Endothelial cell of umbilical vein (primary cell): ENCODE data around the gene CDK5R2.

Source experiments
- CTCF ChIP-seq, 2 donors: IDR thresholded peaks; 1 replicate in 1 of 2; 2 replicates in 1 of 2; pipeline ENCODE4 v1.5.1; 2011; ENCODE audit warnings: low read length in 2 of 2, mild to moderate bottlenecking in 2 of 2, moderate library complexity in 2 of 2, control low read depth in 1 of 2, inconsistent platforms in 1 of 2, low read depth in 1 of 2; ENCODE audit not compliant: insufficient read depth in 1 of 2; ENCODE audit errors: extremely low read depth in 1 of 2
- EZH2 ChIP-seq: IDR thresholded peaks from 2 replicates; pipeline ENCODE4 v1.6.1; 2012; ENCODE audit warnings: borderline replicate concordance, low read depth, mild to moderate bottlenecking, moderate library complexity, low read length, inconsistent platforms; ENCODE audit not compliant: severe bottlenecking
- FOS ChIP-seq: IDR thresholded peaks from 2 replicates; pipeline ENCODE4 v1.6.1; 2011; ENCODE audit warnings: mild to moderate bottlenecking, low read length, moderate library complexity, borderline replicate concordance; ENCODE audit not compliant: insufficient read depth
- POLR2AphosphoS5 ChIP-seq: IDR thresholded peaks from 2 replicates; pipeline ENCODE4 v1.6.1; 2012; ENCODE audit warnings: low read depth, mild to moderate bottlenecking, control low read depth, low read length, moderate library complexity; ENCODE audit not compliant: insufficient read depth

GRCh38 chr2:218961651-218962570, 2.4 kb downstream of the CDK5R2 start:
- TF ChIP-seq CTCF (IDR thresholded peaks at IDR 0.05; ENCODE audit: extremely low read depth in 1 of 2, insufficient read depth in 1 of 2, low read depth in 1 of 2, low read length in 2 of 2) (no peak), FOS (no peak), POLR2AphosphoS5 (no peak), EZH2 (no peak)
